ENCODE data around the gene ZNF512B.

GRCh38 chr20:63944078-63944941 is 25.4 kb downstream of the ZNF512B start:
- TF ChIP-seq CTCF (IDR thresholded peaks at IDR 0.05), result no peak
- no peak for TF ChIP-seq ZFX (IDR thresholded peaks at IDR 0.05; ENCODE audit: borderline replicate concordance)
